Heart left ventricle (tissue), 16 donors: Measurements from ENCODE around the gene TIMM23B. TPM values are rescaled to one million over a fixed set of nuclear protein-coding genes. Genes with fewer than 3 reads are reported as not detected.
"Not testable (repeated sequence)": the region's sequence is repeated elsewhere in the genome, so short reads cannot be mapped to it uniquely, and the experiment has no call there.

Experiments
- ATAC-seq, 4 donors: fragments of 200-7000 bp; cut with Tn5 transposase; one replicate each; pipeline ENCODE4 v1.9.1; 2020 to 2022; ENCODE audit warnings: moderate library complexity in 4 of 4, mild to moderate bottlenecking in 3 of 4, moderate number of reproducible peaks in 1 of 4
- DNase-seq, 5 donors: peaks; one replicate each; pipeline ENCODE4 v3.0.0-alpha.2; 2020
- H3K27ac ChIP-seq, 12 donors: fragments of 200-600 bp; sonication (generic) in 4 of 12; one replicate each; pipeline versions ENCODE4 v1.5.0 to v1.8.0; 2016 to 2022; ENCODE audit warnings: mild to moderate bottlenecking in 2 of 12
- H3K27me3 ChIP-seq, 9 donors: fragments of 200-600 bp; sonication (generic) in 2 of 9; one replicate each; pipeline versions ENCODE4 v1.5.1 to v1.8.0; 2016 to 2022; ENCODE audit warnings: mild to moderate bottlenecking in 3 of 9
- H3K36me3 ChIP-seq, 9 donors: fragments of 200-600 bp; sonication (generic) in 2 of 9; one replicate each; pipeline versions ENCODE4 v1.5.0 to v1.8.0; 2018 to 2022; ENCODE audit warnings: mild to moderate bottlenecking in 2 of 9
- H3K4me1 ChIP-seq, 12 donors: fragments of 200-600 bp; sonication (generic) in 4 of 12; one replicate each; pipeline versions ENCODE4 v1.5.0 to v1.8.0; 2016 to 2022; ENCODE audit warnings: mild to moderate bottlenecking in 3 of 12
- H3K4me3 ChIP-seq, 12 donors: fragments of 200-600 bp; sonication (generic) in 4 of 12; one replicate each; pipeline versions ENCODE4 v1.5.0 to v1.8.0; 2017 to 2022; ENCODE audit warnings: mild to moderate bottlenecking in 9 of 12, moderate library complexity in 4 of 12
- H3K9me3 ChIP-seq, 12 donors: fragments of 200-600 bp; sonication (generic) in 4 of 12; one replicate each; pipeline versions ENCODE4 v1.5.0 to v1.8.0; 2016 to 2022; ENCODE audit warnings: mild to moderate bottlenecking in 1 of 12
- POLR2A ChIP-seq, 2 donors: fragments of 450-650 bp; IDR thresholded peaks; one replicate each; pipeline ENCODE4 v1.6.1; 2017; ENCODE audit warnings: antibody characterized with exemption in 2 of 2, mild to moderate bottlenecking in 2 of 2, moderate library complexity in 2 of 2
- WGBS, 4 donors: extraction: QIAGEN DNeasy Blood & Tissue Kit in 2 of 4; methylation state at CpG; one replicate each; pipeline versions ENCODE4 v1.1.5 to v1.1.7; 2013 to 2018; 5-methylcytosine and 5-hydroxymethylcytosine counted together
- intact Hi-C, 10 donors: fragments of 100-400 bp; cut with DNase I; formaldehyde crosslinking; loops; one replicate each; pipeline versions ENCODE4 v1.11.1 to v1.14.2; 2022
- long read RNA-seq, 3 donors: library from polyadenylated mRNA; unstranded; transcript quantifications; one replicate each; pipeline ENCODE4 v2.0.0, GENCODE V29; 2020 to 2021
- polyA plus RNA-seq, 2 donors: library from polyadenylated mRNA; stranded (reverse); fragments of 200-250 nt; gene quantifications; one replicate each; pipeline ENCODE4 v1.2.3, GENCODE V29; 2013
- total RNA-seq, 9 donors: library from RNA; depleted of rRNA in 2 of 9; stranded (reverse); fragments of >200 nt in 2 of 9; fragmentation: NEBNext Ultra II Directional in 3 of 9; extraction: Animal tissue kit (Norgen Biotek cat#: 25700) in 3 of 9; gene quantifications; one replicate each; pipeline versions ENCODE4 v1.1.0 to v1.2.4, GENCODE V29; 2016 to 2023
- TF ChIP-seq, protein P1 (sequence below), 12 donors: fragments of 200-600 bp; sonication (generic) in 4 of 12; IDR thresholded peaks; one replicate each; pipeline versions ENCODE4 v1.5.0 to v1.8.0; 2018 to 2022; ENCODE audit warnings: antibody characterized with exemption in 12 of 12, mild to moderate bottlenecking in 5 of 12
- donor health status: ischemic (EF 13 %, LVEDD 7.1; RV severe dilation, severe dysfunction).
- donor health status: healthy with polysubstance abuse.
- donor health status: DM: no; HTN: yes; CAD: no.
- donor health status: DM: no; HTN: no; CAD: no.
- donor health status: ischemic (EF 25% LVEDD 6.9; RV normal size, moderate dysfunction).
- donor health status: ischemic (EF 25% LVEDD 5.7; RV mildly dilated, moderate dysfunction).
- donor health status: healthy.
- donor health status: DM: yes; HTN: yes; CAD: no.
- donor health status: ischemic (EF 35%, LVEDD 5.7; RV mildly dilated, moderate dysfunction).
- donor health status: nonischemic (EF 11% LVEDD 7.7; RV severe dilation, severe dysfunction).
- donor health status: DM: yes; HTN: yes; CAD: no.
- donor health status: PGD.
- donor health status: ischemic (EF 29% LVEDD 5.4; RV normal size, mild dysfunction).
- donor health status: nonischemic (EF 23%, LVEDD 6.1; RV moderate dilation, normal function).

TIMM23B gene
- 10 to 100 TPM; 13.0 to 22.6 (median 17.6) TPM for total RNA-seq
- 10 to 100 TPM; 13.8 to 15.9 TPM for polyA plus RNA-seq
- long read RNA-seq, donor 1, partial matches to known transcripts: 1 of 6 reads
- long read RNA-seq, donor 1, other reads (novel, unspliced or antisense): 2 of 6 reads
- long read RNA-seq, donor 2, transcript TIMM23B-201 (7 exons, 1,142 nt): major isoform, 20 of 26 reads
- long read RNA-seq, donor 2, partial matches to known transcripts: 2 of 26 reads
- long read RNA-seq, donor 2, other reads (novel, unspliced or antisense): 3 of 26 reads
- long read RNA-seq, donor 3, partial matches to known transcripts: 0 of 4 reads
- long read RNA-seq, donor 3, other reads (novel, unspliced or antisense): 1 of 4 reads

DNA sequence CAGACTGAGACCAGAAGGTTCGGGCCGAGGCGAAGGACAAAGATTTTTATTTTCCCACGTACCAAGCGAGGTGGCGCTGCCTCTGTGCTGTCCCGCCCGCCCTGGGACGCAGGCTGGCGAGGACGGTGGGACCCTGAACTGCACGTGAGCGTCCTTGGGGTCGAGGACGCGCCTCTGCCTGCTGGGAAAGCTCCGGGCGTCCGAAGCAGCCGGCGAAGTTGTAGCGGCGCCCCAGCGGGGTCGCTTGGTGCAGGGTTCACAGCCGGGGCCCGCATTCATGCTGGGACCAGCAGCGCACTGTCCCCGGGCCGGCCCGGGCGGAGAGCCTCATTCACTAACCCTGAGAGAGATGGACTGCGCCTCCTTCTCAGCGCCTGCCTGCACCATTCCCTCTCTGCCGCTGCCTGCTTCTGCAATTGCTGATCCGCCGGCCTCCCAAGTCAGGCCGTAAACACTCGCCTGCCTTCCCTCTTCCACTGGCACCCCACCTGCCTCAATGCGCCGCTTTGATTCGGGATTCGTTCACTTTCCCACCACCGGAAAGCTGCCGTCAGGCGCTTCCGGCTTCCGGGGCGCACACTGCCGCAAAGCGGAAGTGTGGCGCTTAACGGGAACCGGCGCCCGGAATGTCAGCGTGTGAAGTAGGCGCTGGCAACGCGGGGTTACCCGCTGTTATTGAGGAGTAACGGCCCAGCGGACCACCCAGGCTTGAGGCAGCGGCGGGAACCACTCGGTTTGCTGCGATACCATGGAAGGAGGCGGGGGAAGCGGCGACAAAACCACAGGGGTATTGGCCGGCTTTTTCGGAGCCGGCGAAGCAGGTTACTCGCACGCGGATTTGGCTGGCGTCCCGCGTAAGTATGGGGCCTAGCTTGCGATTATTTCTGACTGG, at the start of gene TIMM23B, which contains the start of gene PARG:
TSS of gene TIMM23B (plus strand) at position 607 of the 892 bp plus-strand sequence. CDS start at position 749, 142 bp downstream.
TSS of gene PARG (minus strand) at position 581 of the 892 bp plus-strand sequence. CDS start at position 279, 302 bp downstream.
- peak within 1 kb of the TSS in 11 of 12 donors; percentile 29 to 82 (median 77) for H3K27ac ChIP-seq

DNA sequence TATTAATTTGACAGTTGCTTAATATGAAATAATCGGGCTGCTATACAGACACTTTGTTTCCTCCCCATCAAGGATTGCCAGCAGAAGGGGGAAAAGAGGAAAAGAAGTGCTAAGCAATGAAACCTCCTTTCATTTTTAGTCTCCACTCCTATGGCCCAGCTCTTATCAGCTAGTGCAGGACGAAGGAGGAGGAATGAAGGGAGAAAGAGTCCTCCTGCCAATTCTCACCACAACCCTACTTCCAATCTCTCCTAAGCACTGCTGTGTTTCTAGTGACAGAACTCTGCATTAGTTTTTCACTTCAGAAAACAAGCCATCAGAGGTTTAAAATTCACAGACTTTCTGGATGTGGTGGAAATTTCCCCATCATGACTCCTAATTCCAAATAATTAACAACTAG, 41.9 kb upstream of the TIMM23B start:
- Histone ChIP-seq H3K9me3 (peaks cover 0 to 12% (median 7%) of the 10 kb centered on the region in 12 donors), H3K36me3 (peaks cover 0 to 11% (median 0%) of the 10 kb centered on the region in 9 donors)
- WGBS, 4 donors: 64 to 91% (median 89%) methylated on average over 1 of the region's 2 CpGs; no CpG with 5 or more reads in 1 of the 4 donors
- H3K4me3 ChIP-seq, intact Hi-C loops, DNase-seq, H3K27ac ChIP-seq, H3K27me3 ChIP-seq, H3K4me1 ChIP-seq: not testable (repeated sequence)
- peak in 1 of 4 donors; percentile 44 for ATAC-seq

More for the DNA sequence above, at the start of gene TIMM23B, which contains the start of gene PARG:
- peak in 1 of 2 donors; percentile 61 for TF ChIP-seq POLR2A (IDR thresholded peaks at IDR 0.05)
- TF ChIP-seq, protein P1, sequence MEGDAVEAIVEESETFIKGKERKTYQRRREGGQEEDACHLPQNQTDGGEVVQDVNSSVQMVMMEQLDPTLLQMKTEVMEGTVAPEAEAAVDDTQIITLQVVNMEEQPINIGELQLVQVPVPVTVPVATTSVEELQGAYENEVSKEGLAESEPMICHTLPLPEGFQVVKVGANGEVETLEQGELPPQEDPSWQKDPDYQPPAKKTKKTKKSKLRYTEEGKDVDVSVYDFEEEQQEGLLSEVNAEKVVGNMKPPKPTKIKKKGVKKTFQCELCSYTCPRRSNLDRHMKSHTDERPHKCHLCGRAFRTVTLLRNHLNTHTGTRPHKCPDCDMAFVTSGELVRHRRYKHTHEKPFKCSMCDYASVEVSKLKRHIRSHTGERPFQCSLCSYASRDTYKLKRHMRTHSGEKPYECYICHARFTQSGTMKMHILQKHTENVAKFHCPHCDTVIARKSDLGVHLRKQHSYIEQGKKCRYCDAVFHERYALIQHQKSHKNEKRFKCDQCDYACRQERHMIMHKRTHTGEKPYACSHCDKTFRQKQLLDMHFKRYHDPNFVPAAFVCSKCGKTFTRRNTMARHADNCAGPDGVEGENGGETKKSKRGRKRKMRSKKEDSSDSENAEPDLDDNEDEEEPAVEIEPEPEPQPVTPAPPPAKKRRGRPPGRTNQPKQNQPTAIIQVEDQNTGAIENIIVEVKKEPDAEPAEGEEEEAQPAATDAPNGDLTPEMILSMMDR (IDR thresholded peaks at IDR 0.05): peak in 1 of 12 donors; percentile 13
- H3K9me3 ChIP-seq, intact Hi-C loops, H3K27me3 ChIP-seq: not testable (repeated sequence)
- DNase-seq: peak; percentile 82 to 89 (median 83)
- peaks cover 0 to 18% (median 5%) of the 10 kb centered on the region in 9 donors for H3K36me3 ChIP-seq
- 0 to 1% (median 0%) methylated on average over 59 to 81 of the region's 81 CpGs for WGBS, 4 donors
- peaks cover 0 to 30% (median 21%) of the 10 kb centered on the region in 12 donors for H3K4me1 ChIP-seq
- peak; percentile 88 to 96 (median 96) for ATAC-seq
- peak within 1 kb of the TSS; percentile 71 to 92 (median 84) for H3K4me3 ChIP-seq

DNA sequence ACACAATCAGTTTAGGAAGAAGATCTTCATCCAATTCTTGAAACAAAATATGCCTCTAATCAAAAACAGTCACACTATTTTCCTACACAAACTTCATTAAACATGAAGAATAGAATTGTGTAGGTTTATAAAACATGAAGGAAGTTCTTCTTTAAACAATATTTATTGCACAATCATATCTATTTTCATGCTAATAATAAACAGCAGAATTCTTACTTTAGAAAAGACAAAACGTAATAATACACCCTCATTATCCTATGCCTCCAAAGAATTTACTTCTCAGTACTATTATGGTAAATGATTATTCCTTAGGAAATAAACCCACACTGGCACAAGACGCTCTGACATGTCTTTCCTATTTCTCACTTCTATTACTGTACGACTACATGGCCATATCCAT, 41.4 kb upstream of the TIMM23B start:
- intact Hi-C loops, ATAC-seq: not testable (repeated sequence)

DNA sequence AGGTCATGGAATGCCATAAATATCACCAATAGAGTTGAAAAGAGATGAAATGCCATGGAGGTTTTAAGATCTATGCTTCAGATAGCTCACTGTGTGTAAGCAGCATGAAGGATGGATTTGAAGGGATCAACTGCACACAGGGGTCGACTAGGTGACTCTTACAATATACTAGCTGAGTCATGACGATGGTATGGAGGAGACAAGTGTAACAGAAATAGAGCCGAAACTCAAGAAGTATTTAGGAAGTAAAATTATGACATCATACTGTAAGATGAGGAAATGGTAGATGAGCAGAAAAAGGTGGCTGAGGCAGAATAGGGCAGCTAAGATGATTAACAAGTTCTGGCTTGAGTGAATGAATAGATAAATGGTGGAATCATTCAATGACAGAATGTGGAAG, 38.0 kb upstream of the TIMM23B start:
- H3K27ac ChIP-seq, H3K27me3 ChIP-seq, H3K9me3 ChIP-seq, H3K4me1 ChIP-seq, ATAC-seq, DNase-seq, H3K4me3 ChIP-seq, intact Hi-C loops: not testable (repeated sequence)
- WGBS, 4 donors: 78 to 88% (median 84%) methylated on average over 3 of the region's 3 CpGs
- H3K36me3 ChIP-seq: peaks cover 0 to 12% (median 0%) of the 10 kb centered on the region in 9 donors

More for the DNA sequence above, 41.4 kb upstream of the TIMM23B start:
- H3K4me3 ChIP-seq, H3K4me1 ChIP-seq, DNase-seq, H3K9me3 ChIP-seq, H3K27me3 ChIP-seq, H3K27ac ChIP-seq: not testable (repeated sequence)
- 93 to 97% (median 95%) methylated on average over 2 to 3 of the region's 3 CpGs for WGBS, 4 donors
- H3K36me3 ChIP-seq: peaks cover 0 to 11% (median 0%) of the 10 kb centered on the region in 9 donors

DNA sequence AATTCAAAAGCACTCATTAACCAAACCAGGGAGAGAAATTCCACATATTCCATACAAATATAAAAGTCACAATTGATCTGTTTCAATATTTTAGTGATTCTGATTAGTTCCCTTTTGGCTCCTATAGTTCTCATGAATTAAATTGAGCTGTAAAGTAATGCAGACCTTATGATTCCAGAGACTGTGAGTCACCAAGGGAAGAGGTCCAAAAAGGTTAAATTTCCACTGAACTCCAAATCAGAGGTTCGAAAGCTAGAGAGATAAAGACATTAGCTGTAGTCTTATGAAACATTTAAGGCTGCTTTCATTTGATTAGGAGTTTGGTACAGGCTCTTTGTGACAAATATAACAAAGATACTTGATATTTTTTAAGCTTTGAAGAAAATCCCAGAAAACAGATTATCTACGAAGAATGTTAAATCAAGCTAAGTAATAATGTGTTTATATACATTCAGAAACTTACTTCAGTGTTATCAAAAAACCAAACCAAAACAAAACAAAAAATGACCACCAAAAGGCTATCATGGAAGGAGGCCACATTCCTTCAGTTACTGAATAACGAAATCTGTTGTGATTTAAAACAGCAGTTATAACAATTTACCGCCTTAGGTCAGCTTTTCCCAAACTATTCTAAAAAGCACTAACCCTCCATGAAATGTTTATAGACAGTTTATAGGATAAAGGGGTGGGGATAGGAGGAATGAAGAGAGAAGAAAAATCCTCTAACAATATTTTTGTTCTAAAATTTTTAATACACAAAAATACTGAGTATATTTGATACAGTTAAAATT, 33.4 kb upstream of the TIMM23B start:
- H3K4me1 ChIP-seq, intact Hi-C loops, H3K4me3 ChIP-seq, H3K9me3 ChIP-seq, DNase-seq, ATAC-seq, H3K27me3 ChIP-seq, H3K27ac ChIP-seq: not testable (repeated sequence)
- whole genome bisulfite sequencing, 4 donors: 71 to 87% (median 80%) methylated on average over 4 of the region's 4 CpGs
- peaks cover 0 to 27% (median 7%) of the 10 kb centered on the region in 9 donors for H3K36me3 ChIP-seq

DNA sequence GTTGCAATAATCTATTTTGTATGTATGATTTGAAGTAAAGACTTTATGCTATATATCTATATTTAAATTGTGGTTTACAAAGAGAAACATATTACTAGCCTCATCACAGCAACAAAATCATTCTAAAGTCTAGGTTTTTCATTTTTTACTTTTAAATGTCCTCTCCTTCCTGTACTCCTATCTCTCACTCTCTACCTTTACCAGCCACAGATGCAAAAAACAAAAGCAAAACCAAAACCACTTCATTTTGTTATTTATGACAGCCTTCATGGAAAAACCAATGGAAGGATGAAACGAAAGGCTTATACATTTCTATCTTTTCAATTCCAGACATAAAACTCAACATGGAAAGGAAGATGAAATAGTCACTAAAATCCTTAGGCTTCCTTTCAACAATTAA, 31.6 kb upstream of the TIMM23B start:
- H3K36me3 ChIP-seq: peaks cover 0 to 36% (median 11%) of the 10 kb centered on the region in 9 donors
- ATAC-seq, H3K27ac ChIP-seq, H3K27me3 ChIP-seq, H3K4me1 ChIP-seq, DNase-seq, intact Hi-C loops, H3K4me3 ChIP-seq, H3K9me3 ChIP-seq: not testable (repeated sequence)
- WGBS, 4 donors: no CpG with 5 or more reads among the region's 1 CpG

DNA sequence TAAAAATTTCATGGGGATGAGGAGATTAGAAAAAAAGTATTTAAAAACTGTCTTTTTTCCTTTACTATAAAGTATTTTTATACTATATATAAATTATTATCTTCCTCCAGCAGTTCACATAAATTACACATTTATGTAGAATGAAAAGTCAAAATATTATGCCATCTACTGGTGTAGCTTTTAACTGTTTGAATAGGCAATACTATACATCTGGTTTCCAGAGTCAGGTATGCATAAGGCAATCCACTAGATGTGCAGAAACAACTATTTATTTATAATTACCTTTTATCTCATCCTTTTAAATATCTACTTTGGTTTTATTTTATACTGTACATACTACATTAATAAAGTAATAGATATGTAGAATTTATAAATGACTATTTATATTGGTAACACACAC, 25.4 kb upstream of the TIMM23B start:
- H3K27me3 ChIP-seq, H3K27ac ChIP-seq, DNase-seq, H3K4me3 ChIP-seq, intact Hi-C loops, H3K9me3 ChIP-seq, H3K4me1 ChIP-seq, ATAC-seq: not testable (repeated sequence)
- peaks cover 0 to 75% (median 27%) of the 10 kb centered on the region in 9 donors for H3K36me3 ChIP-seq

DNA sequence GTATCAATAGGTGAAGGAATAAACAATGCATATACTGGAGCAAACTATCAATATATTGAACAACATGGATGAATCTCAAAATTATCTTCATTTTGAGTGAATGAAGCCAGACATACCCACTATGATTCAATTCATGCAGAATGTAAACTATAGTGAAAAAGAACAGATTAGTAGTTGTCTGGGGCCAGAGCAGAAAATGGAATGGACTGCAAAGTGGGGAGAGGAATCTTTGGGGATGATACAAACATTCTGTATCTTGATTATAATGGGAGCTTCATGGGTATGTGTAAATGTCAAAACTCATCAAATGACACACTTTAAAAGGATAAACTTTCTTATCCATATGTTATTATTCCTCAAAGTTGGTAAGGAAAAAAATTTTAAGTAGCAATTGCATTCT, 23.9 kb upstream of the TIMM23B start:
- ATAC-seq, DNase-seq, H3K4me1 ChIP-seq, H3K27me3 ChIP-seq, H3K4me3 ChIP-seq, H3K27ac ChIP-seq, intact Hi-C loops, H3K9me3 ChIP-seq: not testable (repeated sequence)
- peaks cover 0 to 79% (median 33%) of the 10 kb centered on the region in 9 donors for H3K36me3 ChIP-seq

DNA sequence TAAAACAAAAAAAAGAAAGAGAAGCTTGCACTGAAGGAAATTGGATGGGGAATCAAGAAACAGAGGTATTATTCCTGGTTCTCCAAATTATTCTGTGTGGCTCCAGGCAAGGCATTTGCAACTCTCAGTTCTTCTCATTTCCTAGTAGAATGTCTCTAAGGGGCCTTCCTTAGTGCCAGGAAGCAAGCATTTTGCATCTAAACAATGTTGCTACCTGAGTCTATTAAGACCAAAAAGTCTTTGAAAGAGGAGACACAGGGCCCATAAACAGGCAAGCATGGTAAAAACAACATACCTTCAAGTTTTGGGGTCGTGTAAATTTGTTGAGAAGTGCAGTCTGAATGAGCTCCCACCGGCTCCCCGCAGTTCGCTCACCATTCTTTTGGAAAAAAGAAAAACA, 19.8 kb upstream of the TIMM23B start:
- 76 to 85% (median 79%) methylated on average over 4 of the region's 4 CpGs for WGBS, 4 donors
- ATAC-seq, H3K4me3 ChIP-seq, H3K27me3 ChIP-seq, intact Hi-C loops, H3K4me1 ChIP-seq, H3K27ac ChIP-seq, DNase-seq, H3K9me3 ChIP-seq: not testable (repeated sequence)
- peaks cover 0 to 74% (median 24%) of the 10 kb centered on the region in 9 donors for H3K36me3 ChIP-seq
